ENCODE results near the gene RAB11FIP4. TPM values are rescaled to one million over a fixed set of nuclear protein-coding genes. Genes with fewer than 3 reads are reported as not detected.

The RAB11FIP4 gene
- total RNA-seq, 4 donors from 2014 or later, result 41.0 to 173 (median 53.7) TPM

- no peaks in the 10 kb centered on the region for H3K27me3 ChIP-seq
- no peaks in the 10 kb centered on the region for H3K4me1 ChIP-seq
- H3K4me3 ChIP-seq, result no peak overlapping the region
- in situ Hi-C loops (cut with MboI; ENCODE audit: low pct_ligation_motif_present in 1 of 4, low pct_unique_long_range_greater_than_20kb in 1 of 4, low sequenced_read_pairs in 3 of 4) (loop anchor here in 1 of 4 donors (10.0 kb wide), 1 partner anchor 313 kb away; no protein-coding TSS in a partner anchor), intact Hi-C loops (cut with DNase I; ENCODE audit: low total_unique reads) (no loop called here)
- H3K36me3 ChIP-seq, result peaks cover 0 to 11% (median 0%) of the 10 kb centered on the region in 4 donors
- 92 to 95% methylated on average over 2 to 7 of the region's 7 CpGs for WGBS, 2 donors (ENCODE audit: low coverage in 1 of 2)
- no peak overlapping the region for H3K27ac ChIP-seq
- no peaks in the 10 kb centered on the region for H3K9me3 ChIP-seq
- no peak for DNase-seq
- TF ChIP-seq EP300 (IDR thresholded peaks at IDR 0.05; ENCODE audit: low read depth) (no peak), CTCF (IDR thresholded peaks at IDR 0.05) (no peak), POLR2A (IDR thresholded peaks at IDR 0.05) (no peak)
Measured at GRCh38 chr17:31532081-31532480, 140.6 kb downstream of the RAB11FIP4 start.

GRCh38 chr17:31532526-31532925 is 141.1 kb downstream of the RAB11FIP4 start:
- intact Hi-C loops (cut with DNase I; ENCODE audit: low total_unique reads), result no loop called here
- Histone ChIP-seq H3K4me3 (no peak overlapping the region), H3K9me3 (no peaks in the 10 kb centered on the region), H3K36me3 (peaks cover 0 to 11% (median 0%) of the 10 kb centered on the region in 4 donors), H3K27me3 (no peaks in the 10 kb centered on the region), H3K27ac (no peak overlapping the region), H3K4me1 (peaks cover 0 to 1% (median 0%) of the 10 kb centered on the region in 4 donors)
- 94% methylated on average over 10 of the region's 10 CpGs; no CpG with 5 or more reads in 1 of the 2 donors for WGBS, 2 donors (ENCODE audit: low coverage in 1 of 2)
- no peak for DNase-seq
- TF ChIP-seq POLR2AphosphoS5 (IDR thresholded peaks at IDR 0.05) (no peak), CTCF (IDR thresholded peaks at IDR 0.05) (no peak), POLR2A (IDR thresholded peaks at IDR 0.05) (no peak), EP300 (IDR thresholded peaks at IDR 0.05; ENCODE audit: low read depth) (no peak)
- in situ Hi-C loops (cut with MboI; ENCODE audit: low pct_ligation_motif_present in 1 of 4, low pct_unique_long_range_greater_than_20kb in 1 of 4, low sequenced_read_pairs in 3 of 4), result loop anchor here in 1 of 4 donors (10.0 kb wide), 1 partner anchor 312 kb away; no protein-coding TSS in a partner anchor

- TF ChIP-seq POLR2A (IDR thresholded peaks at IDR 0.05) (no peak), POLR2AphosphoS5 (IDR thresholded peaks at IDR 0.05) (no peak), CTCF (IDR thresholded peaks at IDR 0.05) (peak in 1 of 5 experiments; percentile 16), EP300 (IDR thresholded peaks at IDR 0.05; ENCODE audit: low read depth) (no peak)
- H3K9me3 ChIP-seq, result no peaks in the 10 kb centered on the region
- H3K4me1 ChIP-seq, result peaks cover 0 to 5% (median 0%) of the 10 kb centered on the region in 4 donors
- no peak for DNase-seq
- no peaks in the 10 kb centered on the region for H3K27me3 ChIP-seq
- WGBS, 2 donors (ENCODE audit: low coverage in 1 of 2), result 30% methylated on average over 10 of the region's 10 CpGs; no CpG with 5 or more reads in 1 of the 2 donors
- no peak overlapping the region for H3K4me3 ChIP-seq
- intact Hi-C loops (cut with DNase I; ENCODE audit: low total_unique reads) (no loop called here), in situ Hi-C loops (cut with MboI; ENCODE audit: low pct_ligation_motif_present in 1 of 4, low pct_unique_long_range_greater_than_20kb in 1 of 4, low sequenced_read_pairs in 3 of 4) (loop anchor here in 1 of 4 donors (10.0 kb wide), 1 partner anchor 311 kb away; no protein-coding TSS in a partner anchor)
- H3K36me3 ChIP-seq, result peaks cover 0 to 10% (median 0%) of the 10 kb centered on the region in 4 donors
- H3K27ac ChIP-seq, result no peak overlapping the region
Measured at GRCh38 chr17:31533546-31534155, 142.2 kb downstream of the RAB11FIP4 start.

GRCh38 chr17:31534223-31534888 is 142.9 kb downstream of the RAB11FIP4 start:
- intact Hi-C loops (cut with DNase I; ENCODE audit: low total_unique reads), result no loop called here
- in situ Hi-C loops (cut with MboI; ENCODE audit: low pct_ligation_motif_present in 1 of 4, low pct_unique_long_range_greater_than_20kb in 1 of 4, low sequenced_read_pairs in 3 of 4), result loop anchor here in 1 of 4 donors (10.0 kb wide), 1 partner anchor 310 kb away; no protein-coding TSS in a partner anchor
- Histone ChIP-seq H3K4me3 (no peak overlapping the region), H3K27ac (peak overlapping the region in 1 of 4 donors; percentile 63), H3K4me1 (peaks cover 0 to 5% (median 0%) of the 10 kb centered on the region in 4 donors), H3K27me3 (no peaks in the 10 kb centered on the region), H3K9me3 (no peaks in the 10 kb centered on the region), H3K36me3 (peaks cover 0 to 6% (median 0%) of the 10 kb centered on the region in 4 donors)
- DNase-seq, result no peak
- 82 to 86% methylated on average over 4 to 10 of the region's 10 CpGs for WGBS, 2 donors (ENCODE audit: low coverage in 1 of 2)
- TF ChIP-seq CTCF (IDR thresholded peaks at IDR 0.05) (no peak), EP300 (IDR thresholded peaks at IDR 0.05; ENCODE audit: low read depth) (no peak), POLR2A (IDR thresholded peaks at IDR 0.05) (no peak), POLR2AphosphoS5 (IDR thresholded peaks at IDR 0.05) (no peak)

Data from transverse colon (tissue), 4 donors.